PFSK-1 (cell line): ENCODE results near the gene CMBL.

Experiments
- FOXP2 ChIP-seq: optimal IDR thresholded peaks from 2 replicates; pipeline ENCODE3; 2011; ENCODE audit warnings: borderline replicate concordance, control low read depth, inconsistent platforms; ENCODE audit not compliant: insufficient read depth; ENCODE audit errors: extremely low read length, extremely low read depth
- POLR2AphosphoS5 ChIP-seq: IDR thresholded peaks from 2 replicates; pipeline ENCODE4 v1.6.1; 2012; ENCODE audit warnings: low read depth, mild to moderate bottlenecking, control low read depth, low read length, moderate library complexity
- REST ChIP-seq, 2 experiments: IDR thresholded peaks; 2 replicates each; pipeline versions ENCODE4 v1.6.1 to v1.8.0; 2011 to 2012; ENCODE audit warnings: low read depth in 2 of 2, low read length in 2 of 2, control low read depth in 1 of 2, inconsistent platforms in 1 of 2, mild to moderate bottlenecking in 1 of 2, moderate library complexity in 1 of 2; ENCODE audit not compliant: insufficient read depth in 1 of 2
- SIN3A ChIP-seq: IDR thresholded peaks from 2 replicates; pipeline ENCODE4 v1.6.1; 2012; ENCODE audit warnings: mild to moderate bottlenecking, low read length, moderate library complexity, borderline replicate concordance; ENCODE audit not compliant: insufficient read depth
- TAF1 ChIP-seq: IDR thresholded peaks from 2 replicates; pipeline ENCODE4 v1.6.1; 2012; ENCODE audit warnings: low read length, control low read depth, borderline replicate concordance; ENCODE audit not compliant: insufficient read depth

Gene CMBL

GRCh38 chr5:10233505-10233904 is 74.2 kb downstream of the CMBL start:
- no peak for TF ChIP-seq TAF1
- no peak for TF ChIP-seq SIN3A
- no peak for TF ChIP-seq REST (IDR thresholded peaks at IDR 0.05; ENCODE audit: insufficient read depth in 1 of 2, low read depth in 2 of 2, low read length in 2 of 2)
- TF ChIP-seq POLR2AphosphoS5, result no peak
- TF ChIP-seq FOXP2, result no peak

- TF ChIP-seq FOXP2, result no peak
- TF ChIP-seq REST (IDR thresholded peaks at IDR 0.05; ENCODE audit: insufficient read depth in 1 of 2, low read depth in 2 of 2, low read length in 2 of 2), result no peak
- TF ChIP-seq TAF1, result no peak
- TF ChIP-seq SIN3A, result no peak
- no peak for TF ChIP-seq POLR2AphosphoS5
Observed at GRCh38 chr5:10233011-10233410, 74.7 kb downstream of the CMBL start.

- TF ChIP-seq FOXP2, result no peak
- TF ChIP-seq REST (IDR thresholded peaks at IDR 0.05; ENCODE audit: insufficient read depth in 1 of 2, low read depth in 2 of 2, low read length in 2 of 2), result no peak
- TF ChIP-seq TAF1, result no peak
- TF ChIP-seq SIN3A, result no peak
- TF ChIP-seq POLR2AphosphoS5, result no peak
Observed at GRCh38 chr5:10232386-10232785, 75.3 kb downstream of the CMBL start.

- TF ChIP-seq SIN3A (no peak), TAF1 (no peak), POLR2AphosphoS5 (no peak), REST (IDR thresholded peaks at IDR 0.05; ENCODE audit: insufficient read depth in 1 of 2, low read depth in 2 of 2, low read length in 2 of 2) (no peak), FOXP2 (no peak)
Observed at GRCh38 chr5:10229306-10230048, 78.2 kb downstream of the CMBL start.

GRCh38 chr5:10228288-10228687 is 79.4 kb downstream of the CMBL start:
- TF ChIP-seq TAF1, result no peak
- TF ChIP-seq REST (IDR thresholded peaks at IDR 0.05; ENCODE audit: insufficient read depth in 1 of 2, low read depth in 2 of 2, low read length in 2 of 2), result no peak
- no peak for TF ChIP-seq FOXP2
- no peak for TF ChIP-seq SIN3A
- TF ChIP-seq POLR2AphosphoS5, result no peak
